A549 (cell line): ENCODE results near the gene PTOV1.

ENCODE experiments used
- POLR2A ChIP-seq: IDR thresholded peaks from 2 replicates; pipeline ENCODE4 v1.6.1; 2012; ENCODE audit warnings: mild to moderate bottlenecking, low read length
- TF ChIP-seq, protein P1 (sequence below): fragments of >200 bp; sonication (Bioruptor Twin); formaldehyde crosslinking; IDR thresholded peaks from 3 replicates; pipeline ENCODE4 v1.5.1; 2016

DNA sequence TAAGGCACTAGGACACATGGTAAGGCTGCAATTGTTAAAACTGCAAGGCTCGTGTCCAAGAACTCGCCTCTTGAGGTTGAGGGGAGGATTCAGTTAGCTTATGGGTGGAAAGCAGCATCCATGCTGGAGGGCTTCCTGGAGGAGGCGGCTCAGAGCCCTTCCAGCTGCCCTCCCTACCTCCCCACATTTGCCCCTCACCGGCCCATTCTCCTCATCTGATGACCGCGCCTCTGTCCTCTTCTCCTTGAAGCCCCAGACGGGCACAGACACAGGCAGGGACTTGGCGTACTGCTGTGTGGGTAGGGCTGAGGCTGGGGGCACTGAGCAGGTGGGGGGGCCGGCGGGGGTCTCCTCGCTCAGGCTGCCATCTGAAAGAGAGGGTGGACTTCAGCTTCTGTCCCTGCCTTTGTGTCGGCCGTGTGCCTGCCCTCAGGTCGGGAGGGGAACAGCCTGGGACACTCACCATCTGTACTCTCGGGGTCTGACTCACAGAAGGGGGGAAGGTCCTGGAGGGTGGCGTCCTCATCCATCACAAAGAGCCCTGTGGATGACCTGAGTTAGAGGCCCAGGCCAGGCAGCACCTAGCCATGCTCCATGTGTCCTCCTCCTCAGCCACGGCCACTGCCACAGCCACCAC lies 20.5 kb downstream of the PTOV1 start:
- TF ChIP-seq, protein P1, sequence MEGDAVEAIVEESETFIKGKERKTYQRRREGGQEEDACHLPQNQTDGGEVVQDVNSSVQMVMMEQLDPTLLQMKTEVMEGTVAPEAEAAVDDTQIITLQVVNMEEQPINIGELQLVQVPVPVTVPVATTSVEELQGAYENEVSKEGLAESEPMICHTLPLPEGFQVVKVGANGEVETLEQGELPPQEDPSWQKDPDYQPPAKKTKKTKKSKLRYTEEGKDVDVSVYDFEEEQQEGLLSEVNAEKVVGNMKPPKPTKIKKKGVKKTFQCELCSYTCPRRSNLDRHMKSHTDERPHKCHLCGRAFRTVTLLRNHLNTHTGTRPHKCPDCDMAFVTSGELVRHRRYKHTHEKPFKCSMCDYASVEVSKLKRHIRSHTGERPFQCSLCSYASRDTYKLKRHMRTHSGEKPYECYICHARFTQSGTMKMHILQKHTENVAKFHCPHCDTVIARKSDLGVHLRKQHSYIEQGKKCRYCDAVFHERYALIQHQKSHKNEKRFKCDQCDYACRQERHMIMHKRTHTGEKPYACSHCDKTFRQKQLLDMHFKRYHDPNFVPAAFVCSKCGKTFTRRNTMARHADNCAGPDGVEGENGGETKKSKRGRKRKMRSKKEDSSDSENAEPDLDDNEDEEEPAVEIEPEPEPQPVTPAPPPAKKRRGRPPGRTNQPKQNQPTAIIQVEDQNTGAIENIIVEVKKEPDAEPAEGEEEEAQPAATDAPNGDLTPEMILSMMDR = no peak
- TF ChIP-seq POLR2A = no peak
